Adrenal gland (tissue), 5 donors: ENCODE data around the gene MICAL3.

Experiments
- POLR2A ChIP-seq, 2 donors: fragments of 450-650 bp; IDR thresholded peaks; one replicate each; pipeline ENCODE4 v1.6.1; 2017; ENCODE audit warnings: antibody characterized with exemption in 2 of 2, mild to moderate bottlenecking in 2 of 2, moderate library complexity in 1 of 2
- TF ChIP-seq, protein P1 (sequence below), 6 experiments: fragments of 450-650 bp in 4 of 6; fragments of 200-600 bp in 2 of 6; sonication (generic) in 1 of 6; IDR thresholded peaks; 1 replicate in 5 of 6; 2 replicates in 1 of 6; pipeline versions ENCODE4 v1.5.1 to v1.8.0; 2016 to 2021; ENCODE audit warnings: antibody characterized with exemption in 6 of 6, mild to moderate bottlenecking in 2 of 6, moderate library complexity in 1 of 6
- donor health status: DM: no; HTN: no; CAD: no.

- TF ChIP-seq POLR2A (IDR thresholded peaks at IDR 0.05): no peak
- TF ChIP-seq, protein P1, sequence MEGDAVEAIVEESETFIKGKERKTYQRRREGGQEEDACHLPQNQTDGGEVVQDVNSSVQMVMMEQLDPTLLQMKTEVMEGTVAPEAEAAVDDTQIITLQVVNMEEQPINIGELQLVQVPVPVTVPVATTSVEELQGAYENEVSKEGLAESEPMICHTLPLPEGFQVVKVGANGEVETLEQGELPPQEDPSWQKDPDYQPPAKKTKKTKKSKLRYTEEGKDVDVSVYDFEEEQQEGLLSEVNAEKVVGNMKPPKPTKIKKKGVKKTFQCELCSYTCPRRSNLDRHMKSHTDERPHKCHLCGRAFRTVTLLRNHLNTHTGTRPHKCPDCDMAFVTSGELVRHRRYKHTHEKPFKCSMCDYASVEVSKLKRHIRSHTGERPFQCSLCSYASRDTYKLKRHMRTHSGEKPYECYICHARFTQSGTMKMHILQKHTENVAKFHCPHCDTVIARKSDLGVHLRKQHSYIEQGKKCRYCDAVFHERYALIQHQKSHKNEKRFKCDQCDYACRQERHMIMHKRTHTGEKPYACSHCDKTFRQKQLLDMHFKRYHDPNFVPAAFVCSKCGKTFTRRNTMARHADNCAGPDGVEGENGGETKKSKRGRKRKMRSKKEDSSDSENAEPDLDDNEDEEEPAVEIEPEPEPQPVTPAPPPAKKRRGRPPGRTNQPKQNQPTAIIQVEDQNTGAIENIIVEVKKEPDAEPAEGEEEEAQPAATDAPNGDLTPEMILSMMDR (IDR thresholded peaks at IDR 0.05): no peak
Measured at GRCh38 chr22:18021431-18021830, 2.9 kb downstream of the MICAL3 start.
